KMS-11 (cell line): ENCODE measurements around the gene MRPL54.

Experiments
- H2AFZ ChIP-seq: fragments of 200-600 bp; sonication (generic); 2 replicates; pipeline ENCODE4 v1.6.1; 2016; ENCODE audit warnings: antibody characterized with exemption, mixed run types, low read depth
- H3K27ac ChIP-seq: fragments of 200-600 bp; sonication (generic); 2 replicates; pipeline ENCODE4 v1.6.1; 2016; ENCODE audit warnings: mild to moderate bottlenecking, mixed run types
- H3K27me3 ChIP-seq: fragments of 200-600 bp; sonication (generic); 2 replicates; pipeline ENCODE4 v1.6.1; 2017; ENCODE audit warnings: mild to moderate bottlenecking, low read depth, mixed run types, moderate library complexity; ENCODE audit not compliant: insufficient read depth
- H3K36me3 ChIP-seq: fragments of 200-600 bp; sonication (generic); 2 replicates; pipeline ENCODE4 v1.6.1; 2017; ENCODE audit warnings: mild to moderate bottlenecking, mixed run types; ENCODE audit not compliant: insufficient read depth
- H3K4me1 ChIP-seq: fragments of 200-600 bp; sonication (generic); 2 replicates; pipeline ENCODE4 v1.6.1; 2016; ENCODE audit warnings: mild to moderate bottlenecking, low read depth, mixed run types; ENCODE audit not compliant: poor library complexity, severe bottlenecking
- H3K4me2 ChIP-seq: fragments of 200-600 bp; sonication (generic); 2 replicates; pipeline ENCODE4 v1.7.0; 2016; ENCODE audit warnings: mild to moderate bottlenecking, mixed run types
- H3K4me3 ChIP-seq: fragments of 200-600 bp; sonication (generic); IDR thresholded peaks from 2 replicates; pipeline ENCODE4 v1.6.1; 2017; ENCODE audit warnings: low read depth, low read length, mixed read lengths; ENCODE audit not compliant: insufficient read depth
- H3K79me2 ChIP-seq: fragments of 200-600 bp; sonication (generic); 2 replicates; pipeline ENCODE4 v1.6.1; 2016; ENCODE audit warnings: low read depth, mixed run types; ENCODE audit not compliant: insufficient read depth
- H3K9ac ChIP-seq: fragments of 200-600 bp; sonication (generic); 2 replicates; pipeline ENCODE4 v1.6.1; 2016; ENCODE audit warnings: mild to moderate bottlenecking, mixed run types
- H4K20me1 ChIP-seq: fragments of 200-600 bp; sonication (generic); 2 replicates; pipeline ENCODE4 v1.6.1; 2016; ENCODE audit warnings: mild to moderate bottlenecking, mixed run types; ENCODE audit not compliant: insufficient read depth
- CTCF ChIP-seq: fragments of 200-600 bp; sonication (generic); conservative IDR thresholded peaks from 2 replicates; pipeline ENCODE4 v1.6.1; 2017; ENCODE audit warnings: low read depth, mild to moderate bottlenecking, antibody characterized with exemption, low read length, moderate library complexity, mixed read lengths

Gene MRPL54

GRCh38 chr19:3762501-3763459, at the start of gene MRPL54:
TSS of gene MRPL54 (plus strand) at chr19:3762682. CDS start at chr19:3762701, 19 bp downstream.
- Histone ChIP-seq H3K4me1 (peaks cover 23% of the 10 kb centered on the region), H2AFZ (peak within 1 kb of the TSS; percentile 86), H3K79me2 (peaks cover 10% of the 10 kb centered on the region; the same call in 1 of the 2 replicates), H3K4me3 (no peak within 1 kb of the TSS), H3K4me2 (peak within 1 kb of the TSS; percentile 80), H3K9ac (peak within 1 kb of the TSS; percentile 90), H3K27me3 (no peaks in the 10 kb centered on the region), H3K27ac (peak within 1 kb of the TSS; percentile 91), H3K36me3 (no peaks in the 10 kb centered on the region), H4K20me1 (no peaks in the 10 kb centered on the region)
- no peak for TF ChIP-seq CTCF

- peaks cover 35% of the 10 kb centered on the region for H3K27me3 ChIP-seq
- no peak overlapping the region for H3K9ac ChIP-seq
- H3K79me2 ChIP-seq: no peaks in the 10 kb centered on the region
- no peak overlapping the region for H2AFZ ChIP-seq
- no peak overlapping the region for H3K4me3 ChIP-seq
- H4K20me1 ChIP-seq: no peaks in the 10 kb centered on the region
- H3K4me1 ChIP-seq: peaks cover 6% of the 10 kb centered on the region
- H3K36me3 ChIP-seq: no peaks in the 10 kb centered on the region
- no peak overlapping the region for H3K27ac ChIP-seq
- no peak for TF ChIP-seq CTCF
- no peak overlapping the region for H3K4me2 ChIP-seq
Observed at GRCh38 chr19:3716147-3716668, 46.3 kb upstream of the MRPL54 start.

- H2AFZ ChIP-seq: no peak overlapping the region
- H3K36me3 ChIP-seq: no peaks in the 10 kb centered on the region
- peaks cover 12% of the 10 kb centered on the region for H3K27me3 ChIP-seq
- H3K4me2 ChIP-seq: no peak overlapping the region
- TF ChIP-seq CTCF: no peak
- H3K4me3 ChIP-seq: no peak overlapping the region
- H3K79me2 ChIP-seq: no peaks in the 10 kb centered on the region
- H3K27ac ChIP-seq: no peak overlapping the region
- H3K9ac ChIP-seq: no peak overlapping the region
- no peaks in the 10 kb centered on the region for H4K20me1 ChIP-seq
- H3K4me1 ChIP-seq: peaks cover 12% of the 10 kb centered on the region
Observed at GRCh38 chr19:3719868-3720267, 42.6 kb upstream of the MRPL54 start.

GRCh38 chr19:3720349-3720917, 42.0 kb upstream of the MRPL54 start:
- Histone ChIP-seq H2AFZ (no peak overlapping the region), H4K20me1 (no peaks in the 10 kb centered on the region), H3K4me1 (peaks cover 18% of the 10 kb centered on the region), H3K4me3 (no peak overlapping the region), H3K27ac (no peak overlapping the region), H3K4me2 (no peak overlapping the region), H3K9ac (no peak overlapping the region), H3K36me3 (no peaks in the 10 kb centered on the region), H3K27me3 (peaks cover 12% of the 10 kb centered on the region), H3K79me2 (no peaks in the 10 kb centered on the region)
- no peak for TF ChIP-seq CTCF
